ENCODE measurements around the gene BRIX1.

GRCh38 chr5:34891981-34892380 is 23.5 kb upstream of the BRIX1 start:
- TF ChIP-seq, protein P1, sequence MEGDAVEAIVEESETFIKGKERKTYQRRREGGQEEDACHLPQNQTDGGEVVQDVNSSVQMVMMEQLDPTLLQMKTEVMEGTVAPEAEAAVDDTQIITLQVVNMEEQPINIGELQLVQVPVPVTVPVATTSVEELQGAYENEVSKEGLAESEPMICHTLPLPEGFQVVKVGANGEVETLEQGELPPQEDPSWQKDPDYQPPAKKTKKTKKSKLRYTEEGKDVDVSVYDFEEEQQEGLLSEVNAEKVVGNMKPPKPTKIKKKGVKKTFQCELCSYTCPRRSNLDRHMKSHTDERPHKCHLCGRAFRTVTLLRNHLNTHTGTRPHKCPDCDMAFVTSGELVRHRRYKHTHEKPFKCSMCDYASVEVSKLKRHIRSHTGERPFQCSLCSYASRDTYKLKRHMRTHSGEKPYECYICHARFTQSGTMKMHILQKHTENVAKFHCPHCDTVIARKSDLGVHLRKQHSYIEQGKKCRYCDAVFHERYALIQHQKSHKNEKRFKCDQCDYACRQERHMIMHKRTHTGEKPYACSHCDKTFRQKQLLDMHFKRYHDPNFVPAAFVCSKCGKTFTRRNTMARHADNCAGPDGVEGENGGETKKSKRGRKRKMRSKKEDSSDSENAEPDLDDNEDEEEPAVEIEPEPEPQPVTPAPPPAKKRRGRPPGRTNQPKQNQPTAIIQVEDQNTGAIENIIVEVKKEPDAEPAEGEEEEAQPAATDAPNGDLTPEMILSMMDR (IDR thresholded peaks at IDR 0.05), result no peak
- TF ChIP-seq ZFX (IDR thresholded peaks at IDR 0.05; ENCODE audit: borderline replicate concordance), result no peak

Data from 22Rv1 (cell line).